HEK293 (cell line): ENCODE measurements around the gene SAMD14.

ENCODE experiments used
- CTCF ChIA-PET: fragments of 350-600 bp; formaldehyde crosslinking; extraction: SDS; loops from one replicate; lab custom pipeline; 2021; ENCODE audit warnings: antibody characterized with exemption; lab: Yijun Ruan, JAX
- POLR2A ChIA-PET: fragments of 300-600 bp; formaldehyde crosslinking; extraction: SDS; loops from one replicate; lab custom pipeline; 2020; ENCODE audit warnings: antibody characterized with exemption, inconsistent platforms; lab: Yijun Ruan, JAX
- H3K27ac ChIP-seq: fragments of 200-500 bp; sonication (Bioruptor generic); 2 replicates; pipeline ENCODE4 v1.5.1; 2014; ENCODE audit warnings: low read depth, low read length, control low read depth, inconsistent platforms; ENCODE audit errors: extremely low read depth
- H3K36me3 ChIP-seq, 2 experiments: fragments of 200-500 bp in 1 of 2; sonication (Bioruptor generic) in 1 of 2; 1 replicate in 1 of 2; 2 replicates in 1 of 2; pipeline ENCODE4 v1.5.1; 2014 to 2017; ENCODE audit warnings: inconsistent platforms in 2 of 2, low read length in 2 of 2; ENCODE audit not compliant: control insufficient read depth in 2 of 2, insufficient read depth in 1 of 2
- H3K4me1 ChIP-seq: fragments of 200-500 bp; sonication (Bioruptor generic); 2 replicates; pipeline ENCODE4 v1.5.1; 2014; ENCODE audit warnings: mild to moderate bottlenecking, low read length, inconsistent platforms; ENCODE audit not compliant: control insufficient read depth, insufficient read depth
- H3K4me3 ChIP-seq: 2 replicates; pipeline ENCODE4 v1.5.1; 2011; ENCODE audit warnings: low read depth, mild to moderate bottlenecking, control low read depth, low read length, moderate library complexity
- H3K9me3 ChIP-seq: fragments of 200-500 bp; sonication (Bioruptor generic); 2 replicates; pipeline ENCODE4 v1.5.1; 2014; ENCODE audit warnings: low read depth, low read length, inconsistent platforms; ENCODE audit not compliant: control insufficient read depth, insufficient read depth
- KLF10 ChIP-seq: fragments of 450-650 bp; IDR thresholded peaks from 2 replicates; pipeline ENCODE4 v1.5.1; 2018; ENCODE audit warnings: missing biosample characterization, mild to moderate bottlenecking, missing genetic modification characterization
- REST ChIP-seq: fragments of 450-650 bp; formaldehyde crosslinking; IDR thresholded peaks from 2 replicates; pipeline ENCODE4 v1.5.1; 2016; ENCODE audit warnings: missing biosample characterization, missing genetic modification characterization
- SCRT1 ChIP-seq: fragments of 450-650 bp; formaldehyde crosslinking; IDR thresholded peaks from 2 replicates; pipeline ENCODE4 v1.5.1; 2016; ENCODE audit warnings: missing biosample characterization, missing genetic modification characterization, borderline replicate concordance
- ZBTB1 ChIP-seq: fragments of 450-650 bp; formaldehyde crosslinking; IDR thresholded peaks from 2 replicates; pipeline ENCODE4 v1.5.1; 2016; ENCODE audit warnings: missing biosample characterization, missing genetic modification characterization
- ZBTB6 ChIP-seq: fragments of 450-650 bp; formaldehyde crosslinking; IDR thresholded peaks from 2 replicates; pipeline ENCODE4 v1.5.1; 2017; ENCODE audit warnings: missing biosample characterization, missing genetic modification characterization
- ZNF169 ChIP-seq: fragments of 450-650 bp; formaldehyde crosslinking; IDR thresholded peaks from 2 replicates; pipeline ENCODE4 v1.5.1; 2016; ENCODE audit warnings: missing biosample characterization, missing genetic modification characterization
- ZNF24 ChIP-seq: fragments of 450-650 bp; formaldehyde crosslinking; IDR thresholded peaks from 2 replicates; pipeline ENCODE4 v1.5.1; 2016; ENCODE audit warnings: missing biosample characterization, missing genetic modification characterization
- ZNF248 ChIP-seq: fragments of 450-650 bp; formaldehyde crosslinking; IDR thresholded peaks from 2 replicates; pipeline ENCODE4 v1.5.1; 2017; ENCODE audit warnings: missing biosample characterization, missing genetic modification characterization
- ZNF48 ChIP-seq: fragments of 450-650 bp; formaldehyde crosslinking; IDR thresholded peaks from 2 replicates; pipeline ENCODE4 v1.5.1; 2016; ENCODE audit warnings: missing biosample characterization, missing genetic modification characterization
- ZNF514 ChIP-seq: fragments of 450-650 bp; formaldehyde crosslinking; IDR thresholded peaks from 2 replicates; pipeline ENCODE4 v1.5.1; 2016; ENCODE audit warnings: missing biosample characterization, missing genetic modification characterization
- ZNF521 ChIP-seq: fragments of 450-650 bp; formaldehyde crosslinking; IDR thresholded peaks from 2 replicates; pipeline ENCODE4 v1.5.1; 2017; ENCODE audit warnings: missing biosample characterization, mild to moderate bottlenecking, missing genetic modification characterization
- ZNF623 ChIP-seq: fragments of 450-650 bp; formaldehyde crosslinking; IDR thresholded peaks from 2 replicates; pipeline ENCODE4 v1.5.1; 2016; ENCODE audit warnings: missing biosample characterization, missing genetic modification characterization
- ZNF664 ChIP-seq: fragments of 450-650 bp; formaldehyde crosslinking; IDR thresholded peaks from 2 replicates; pipeline ENCODE4 v1.5.1; 2016; ENCODE audit warnings: missing biosample characterization, missing genetic modification characterization
- ZNF777 ChIP-seq: fragments of 450-650 bp; formaldehyde crosslinking; IDR thresholded peaks from 2 replicates; pipeline ENCODE4 v1.5.1; 2017; ENCODE audit warnings: missing biosample characterization, missing genetic modification characterization, borderline replicate concordance
- TF ChIP-seq, protein P1 (sequence below): fragments of 450-650 bp; formaldehyde crosslinking; IDR thresholded peaks from 2 replicates; pipeline ENCODE4 v1.5.1; 2016; ENCODE audit warnings: missing biosample characterization, missing genetic modification characterization
- TF ChIP-seq, protein P2 (sequence below): fragments of 450-650 bp; formaldehyde crosslinking; IDR thresholded peaks from 2 replicates; pipeline ENCODE4 v1.5.1; 2016; ENCODE audit warnings: missing biosample characterization, missing genetic modification characterization

SAMD14 gene

DNA sequence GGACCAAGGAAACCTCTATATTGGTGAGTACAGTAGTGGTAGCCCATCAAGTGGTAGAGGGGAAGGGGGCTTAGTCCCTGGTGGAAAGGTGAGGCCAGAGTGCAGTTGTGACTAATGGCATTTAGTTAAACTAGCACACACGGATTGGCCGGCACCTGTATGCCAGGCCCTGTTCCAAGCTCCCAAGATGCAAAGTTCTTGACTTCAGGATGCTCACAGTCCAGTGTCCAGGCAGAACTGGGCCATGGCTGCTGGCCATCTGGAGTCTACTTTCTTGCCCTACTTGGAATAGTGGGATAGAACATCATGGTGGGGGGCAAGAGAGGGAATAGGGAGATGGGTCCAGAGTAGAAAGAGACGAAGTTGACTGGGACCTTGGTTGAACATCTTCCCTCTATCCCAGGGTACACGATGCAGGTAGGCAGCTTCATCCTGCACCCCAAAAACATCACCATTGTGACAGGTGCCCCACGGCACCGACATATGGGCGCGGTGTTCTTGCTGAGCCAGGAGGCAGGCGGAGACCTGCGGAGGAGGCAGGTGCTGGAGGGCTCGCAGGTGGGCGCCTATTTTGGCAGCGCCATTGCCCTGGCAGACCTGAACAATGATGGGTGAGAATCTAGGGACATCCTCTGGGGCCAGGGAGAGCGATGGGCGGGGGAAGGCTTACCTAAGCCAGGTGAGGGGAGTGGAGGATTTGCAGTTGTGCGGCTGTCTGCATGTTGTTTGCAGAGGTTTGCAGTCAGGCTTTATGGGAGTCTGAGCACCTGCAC lies 58.9 kb downstream of the SAMD14 start:
- no peaks in the 10 kb centered on the region for H3K9me3 ChIP-seq
- no peak overlapping the region for H3K4me3 ChIP-seq
- no peak overlapping the region for H3K27ac ChIP-seq
- H3K4me1 ChIP-seq = no peaks in the 10 kb centered on the region
- ChIA-PET POLR2A (no interaction called here), CTCF (interaction anchor here (1.3 kb wide), 1 partner anchor 23 kb away, joined by 5 read pairs; no protein-coding TSS in a partner anchor)
- peaks cover 0 to 29% of the 10 kb centered on the region in 2 experiments; a peak in 1 of 3 replicates for H3K36me3 ChIP-seq
- TF ChIP-seq REST (tag by site-specific recombination) (no peak), ZNF248 (tag by site-specific recombination) (no peak), ZNF521 (no peak), ZNF24 (tag by site-specific recombination) (no peak), KLF10 (tag by site-specific recombination) (no peak), ZNF777 (tag by site-specific recombination) (no peak), SCRT1 (tag by site-specific recombination) (no peak), ZNF623 (tag by site-specific recombination) (no peak), ZNF48 (no peak), ZNF664 (tag by site-specific recombination) (no peak), ZNF514 (tag by site-specific recombination) (no peak), ZNF169 (tag by site-specific recombination) (no peak), ZBTB1 (no peak), ZBTB6 (tag by site-specific recombination) (no peak)
- TF ChIP-seq, protein P1, sequence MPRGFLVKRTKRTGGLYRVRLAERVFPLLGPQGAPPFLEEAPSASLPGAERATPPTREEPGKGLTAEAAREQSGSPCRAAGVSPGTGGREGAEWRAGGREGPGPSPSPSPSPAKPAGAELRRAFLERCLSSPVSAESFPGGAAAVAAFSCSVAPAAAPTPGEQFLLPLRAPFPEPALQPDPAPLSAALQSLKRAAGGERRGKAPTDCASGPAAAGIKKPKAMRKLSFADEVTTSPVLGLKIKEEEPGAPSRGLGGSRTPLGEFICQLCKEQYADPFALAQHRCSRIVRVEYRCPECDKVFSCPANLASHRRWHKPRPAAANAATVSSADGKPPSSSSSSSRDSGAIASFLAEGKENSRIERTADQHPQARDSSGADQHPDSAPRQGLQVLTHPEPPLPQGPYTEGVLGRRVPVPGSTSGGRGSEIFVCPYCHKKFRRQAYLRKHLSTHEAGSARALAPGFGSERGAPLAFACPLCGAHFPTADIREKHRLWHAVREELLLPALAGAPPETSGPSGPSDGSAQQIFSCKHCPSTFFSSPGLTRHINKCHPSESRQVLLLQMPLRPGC (tag by site-specific recombination) = no peak
- TF ChIP-seq, protein P2, sequence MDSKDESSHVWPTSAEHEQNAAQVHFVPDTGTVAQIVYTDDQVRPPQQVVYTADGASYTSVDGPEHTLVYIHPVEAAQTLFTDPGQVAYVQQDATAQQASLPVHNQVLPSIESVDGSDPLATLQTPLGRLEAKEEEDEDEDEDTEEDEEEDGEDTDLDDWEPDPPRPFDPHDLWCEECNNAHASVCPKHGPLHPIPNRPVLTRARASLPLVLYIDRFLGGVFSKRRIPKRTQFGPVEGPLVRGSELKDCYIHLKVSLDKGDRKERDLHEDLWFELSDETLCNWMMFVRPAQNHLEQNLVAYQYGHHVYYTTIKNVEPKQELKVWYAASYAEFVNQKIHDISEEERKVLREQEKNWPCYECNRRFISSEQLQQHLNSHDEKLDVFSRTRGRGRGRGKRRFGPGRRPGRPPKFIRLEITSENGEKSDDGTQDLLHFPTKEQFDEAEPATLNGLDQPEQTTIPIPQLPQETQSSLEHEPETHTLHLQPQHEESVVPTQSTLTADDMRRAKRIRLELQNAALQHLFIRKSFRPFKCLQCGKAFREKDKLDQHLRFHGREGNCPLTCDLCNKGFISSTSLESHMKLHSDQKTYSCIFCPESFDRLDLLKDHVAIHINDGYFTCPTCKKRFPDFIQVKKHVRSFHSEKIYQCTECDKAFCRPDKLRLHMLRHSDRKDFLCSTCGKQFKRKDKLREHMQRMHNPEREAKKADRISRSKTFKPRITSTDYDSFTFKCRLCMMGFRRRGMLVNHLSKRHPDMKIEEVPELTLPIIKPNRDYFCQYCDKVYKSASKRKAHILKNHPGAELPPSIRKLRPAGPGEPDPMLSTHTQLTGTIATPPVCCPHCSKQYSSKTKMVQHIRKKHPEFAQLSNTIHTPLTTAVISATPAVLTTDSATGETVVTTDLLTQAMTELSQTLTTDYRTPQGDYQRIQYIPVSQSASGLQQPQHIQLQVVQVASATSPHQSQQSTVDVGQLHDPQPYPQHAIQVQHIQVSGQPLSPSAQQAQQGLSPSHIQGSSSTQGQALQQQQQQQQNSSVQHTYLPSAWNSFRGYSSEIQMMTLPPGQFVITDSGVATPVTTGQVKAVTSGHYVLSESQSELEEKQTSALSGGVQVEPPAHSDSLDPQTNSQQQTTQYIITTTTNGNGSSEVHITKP (tag by site-specific recombination) = no peak
- TF ChIP-seq, all 188 proteins: peak for 0
